Subcutaneous adipose tissue (tissue), 4 donors: ENCODE data around the gene AGAP1. TPM values are rescaled to one million over a fixed set of nuclear protein-coding genes. Genes with fewer than 3 reads are reported as not detected.

ENCODE experiments used
- CTCF ChIP-seq: fragments of 450-650 bp; IDR thresholded peaks from one replicate; pipeline ENCODE4 v1.5.1; 2016; ENCODE audit warnings: low read depth, mild to moderate bottlenecking, control low read depth, antibody characterized with exemption, moderate library complexity
- total RNA-seq, 4 donors: library from RNA; depleted of rRNA; stranded (reverse); fragments of >200 nt; gene quantifications; one replicate each; pipeline ENCODE4 v1.1.0, GENCODE V29; 2016

AGAP1 gene
- total RNA-seq, 4 donors from 2014 or later, result 13.6 to 26.3 (median 23.6) TPM

- TF ChIP-seq CTCF, result no peak
These were observed 244.0 kb downstream of the AGAP1 start for GRCh38 chr2:235737840-235738239.

- no peak for TF ChIP-seq CTCF
These were observed 246.0 kb downstream of the AGAP1 start for GRCh38 chr2:235739704-235740415.

DNA sequence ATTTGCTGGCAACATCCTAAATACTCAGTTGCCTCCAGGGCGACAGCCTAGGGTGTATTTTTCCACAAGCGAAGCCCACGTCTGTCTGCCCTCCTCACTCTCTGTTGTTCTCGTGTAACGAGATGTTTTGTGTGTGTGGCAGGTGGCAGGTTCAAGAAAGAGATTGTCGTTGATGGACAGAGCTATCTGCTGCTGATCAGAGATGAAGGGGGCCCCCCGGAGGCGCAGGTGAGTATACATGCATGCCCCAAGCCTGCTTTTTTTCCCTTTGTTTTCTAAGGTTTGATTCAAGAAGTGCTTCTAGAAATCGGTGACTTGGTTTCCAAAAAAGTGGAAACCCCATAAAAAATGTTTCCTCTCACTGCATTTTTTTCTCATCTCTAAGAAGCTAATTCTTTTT is 247.0 kb downstream of the AGAP1 start:
- no peak for TF ChIP-seq CTCF

DNA sequence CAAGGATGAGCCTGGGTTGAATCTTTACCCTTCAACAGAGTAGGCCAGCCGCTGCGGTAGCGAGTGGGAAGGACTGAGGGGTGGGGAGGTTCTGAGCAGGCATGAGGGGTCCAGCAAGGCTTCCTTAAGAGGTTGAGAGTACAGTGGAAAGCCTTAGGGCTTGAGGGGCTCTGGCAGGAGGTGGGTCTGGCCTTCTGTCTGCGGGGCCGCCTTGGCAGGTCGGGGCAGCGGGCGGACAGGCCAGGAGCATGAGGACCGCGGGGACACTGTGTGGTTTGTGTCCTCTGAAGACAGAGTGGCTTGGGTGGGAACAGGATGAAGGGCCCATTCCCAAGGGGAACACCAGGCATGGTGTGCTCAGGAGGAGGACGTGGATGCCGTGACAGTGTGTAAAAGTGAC is 250.3 kb downstream of the AGAP1 start:
- TF ChIP-seq CTCF, result no peak

- no peak for TF ChIP-seq CTCF
These were observed 251.8 kb downstream of the AGAP1 start for GRCh38 chr2:235745597-235745996.

GRCh38 chr2:235746257-235746934 is 252.6 kb downstream of the AGAP1 start:
- no peak for TF ChIP-seq CTCF

GRCh38 chr2:235747001-235747785 is 253.3 kb downstream of the AGAP1 start:
- TF ChIP-seq CTCF, result no peak
